Right lobe of liver (tissue), 6 donors: Measurements from ENCODE around the gene CCR3. TPM values are rescaled to one million over a fixed set of nuclear protein-coding genes. Genes with fewer than 3 reads are reported as not detected.
A peak's percentile ranks its signal among the peaks of the same experiment; 100 is the strongest.

ENCODE experiments used
- ATAC-seq, 4 donors: fragments of 200-7000 bp; cut with Tn5 transposase; one replicate each; pipeline ENCODE4 v1.9.1; 2020; ENCODE audit warnings: mild to moderate bottlenecking in 4 of 4, moderate library complexity in 4 of 4
- DNase-seq, 3 donors: peaks; one replicate each; pipeline ENCODE4 v3.0.0-alpha.2; 2020
- H3K27ac ChIP-seq, 3 donors: fragments of 200-600 bp; one replicate each; pipeline ENCODE4 v1.8.0; 2022
- H3K27me3 ChIP-seq, 2 donors: fragments of 200-600 bp; one replicate each; pipeline ENCODE4 v1.8.0; 2022
- H3K36me3 ChIP-seq, 4 donors: fragments of 200-600 bp; sonication (generic) in 1 of 4; one replicate each; pipeline versions ENCODE4 v1.5.1 to v1.8.0; 2017 to 2022; ENCODE audit warnings: control low read depth in 1 of 4
- H3K4me1 ChIP-seq, 4 donors: fragments of 200-600 bp; sonication (generic) in 1 of 4; one replicate each; pipeline versions ENCODE4 v1.5.1 to v1.8.0; 2017 to 2022; ENCODE audit warnings: control low read depth in 1 of 4
- H3K4me3 ChIP-seq, 3 donors: fragments of 200-600 bp; one replicate each; pipeline ENCODE4 v1.8.0; 2022
- H3K9me3 ChIP-seq, 4 donors: fragments of 200-600 bp; sonication (generic) in 1 of 4; one replicate each; pipeline versions ENCODE4 v1.5.1 to v1.8.0; 2017 to 2022; ENCODE audit warnings: control low read depth in 1 of 4
- CTCF ChIP-seq, 4 donors: fragments of 200-600 bp in 3 of 4; fragments of 450-650 bp in 1 of 4; IDR thresholded peaks; one replicate each; pipeline versions ENCODE4 v1.5.1 to v1.8.0; 2016 to 2022; ENCODE audit warnings: antibody characterized with exemption in 4 of 4, mild to moderate bottlenecking in 2 of 4
- POLR2A ChIP-seq: fragments of 450-650 bp; IDR thresholded peaks from one replicate; pipeline ENCODE4 v1.6.1; 2017; ENCODE audit warnings: antibody characterized with exemption, mild to moderate bottlenecking
- WGBS: methylation state at CpG from one replicate; pipeline ENCODE4 v1.1.6; 2018; ENCODE audit warnings: low coverage, low lambda C conversion rate; ENCODE audit not compliant: insufficient coverage; ENCODE audit errors: missing lambda C conversion rate; 5-methylcytosine and 5-hydroxymethylcytosine counted together
- intact Hi-C, 2 donors: fragments of 100-400 bp; cut with DNase I; formaldehyde crosslinking; loops; one replicate each; pipeline versions ENCODE4 v1.11.2 to v1.14.1; 2022
- total RNA-seq, 6 experiments: library from RNA; depleted of rRNA in 2 of 6; stranded (reverse); fragments of >200 nt in 2 of 6; fragmentation: NEBNext Ultra II Directional in 3 of 6; extraction: Animal tissue kit (Norgen Biotek cat#: 25700) in 3 of 6; gene quantifications; one replicate each; pipeline versions ENCODE4 v1.1.0 to v1.2.4, GENCODE V29; 2016 to 2023
- donor health status: DM: no; HTN: yes; CAD: no.
- donor health status: DM: no; HTN: no; CAD: no.
- donor health status: DM: no; HTN: no; CAD: no.
- donor health status: DM: no; HTN: yes; CAD: no.
- donor health status: DM: no; HTN: yes; CAD: no.

The CCR3 gene
- total RNA-seq, 6 experiments from 2014 or later = 0.27 TPM; not detected in 5

- ATAC-seq = no peak
- Histone ChIP-seq H3K4me1 (no peaks in the 10 kb centered on the region), H3K27me3 (no peaks in the 10 kb centered on the region), H3K4me3 (no peak overlapping the region), H3K9me3 (no peaks in the 10 kb centered on the region), H3K36me3 (no peaks in the 10 kb centered on the region), H3K27ac (no peak overlapping the region)
- 59% methylated on average over 5 of the region's 5 CpGs for WGBS
- TF ChIP-seq CTCF (IDR thresholded peaks at IDR 0.05) = no peak
- TF ChIP-seq POLR2A = no peak
- DNase-seq = no peak
- intact Hi-C loops = no loop called here
These were observed 19.8 kb downstream of the CCR3 start for GRCh38 chr3:46261926-46262594.

GRCh38 chr3:46264002-46264401, 21.7 kb downstream of the CCR3 start:
- DNase-seq = no peak
- no peaks in the 10 kb centered on the region for H3K9me3 ChIP-seq
- no peak for TF ChIP-seq POLR2A
- TF ChIP-seq CTCF (IDR thresholded peaks at IDR 0.05) = no peak
- H3K4me1 ChIP-seq = no peaks in the 10 kb centered on the region
- no peak for ATAC-seq
- H3K4me3 ChIP-seq = no peak overlapping the region
- no peak overlapping the region for H3K27ac ChIP-seq
- 56% methylated on average over 1 of the region's 1 CpG for WGBS
- H3K27me3 ChIP-seq = no peaks in the 10 kb centered on the region
- intact Hi-C loops = no loop called here
- no peaks in the 10 kb centered on the region for H3K36me3 ChIP-seq

- H3K4me3 ChIP-seq = no peak overlapping the region
- no peak overlapping the region for H3K27ac ChIP-seq
- ATAC-seq (no peak), DNase-seq (no peak)
- TF ChIP-seq POLR2A (no peak), CTCF (IDR thresholded peaks at IDR 0.05) (no peak)
- intact Hi-C loops = no loop called here
- H3K4me1 ChIP-seq = no peaks in the 10 kb centered on the region
- 82% methylated on average over 4 of the region's 4 CpGs for WGBS
- H3K36me3 ChIP-seq = no peaks in the 10 kb centered on the region
- H3K9me3 ChIP-seq = no peaks in the 10 kb centered on the region
- no peaks in the 10 kb centered on the region for H3K27me3 ChIP-seq
These were observed 24.3 kb downstream of the CCR3 start for GRCh38 chr3:46266598-46266997.

- Histone ChIP-seq H3K27ac (no peak overlapping the region), H3K27me3 (no peaks in the 10 kb centered on the region), H3K4me3 (no peak overlapping the region), H3K36me3 (no peaks in the 10 kb centered on the region), H3K9me3 (no peaks in the 10 kb centered on the region), H3K4me1 (no peaks in the 10 kb centered on the region)
- peak in 1 of 4 donors; percentile 28 for ATAC-seq
- no peak for TF ChIP-seq CTCF (IDR thresholded peaks at IDR 0.05)
- TF ChIP-seq POLR2A = no peak
- no peak for DNase-seq
- intact Hi-C loops = no loop called here
- 59% methylated on average over 2 of the region's 2 CpGs for WGBS
These were observed 27.3 kb downstream of the CCR3 start for GRCh38 chr3:46269556-46269955.

GRCh38 chr3:46270474-46270873, 28.2 kb downstream of the CCR3 start:
- Histone ChIP-seq H3K36me3 (no peaks in the 10 kb centered on the region), H3K4me3 (no peak overlapping the region), H3K27ac (no peak overlapping the region), H3K27me3 (no peaks in the 10 kb centered on the region), H3K9me3 (no peaks in the 10 kb centered on the region), H3K4me1 (no peaks in the 10 kb centered on the region)
- ATAC-seq (no peak), DNase-seq (no peak)
- TF ChIP-seq POLR2A (no peak), CTCF (IDR thresholded peaks at IDR 0.05) (no peak)
- 54% methylated on average over 1 of the region's 2 CpGs for WGBS
- intact Hi-C loops = no loop called here
